Measurements from ENCODE around the gene CBX4.

DNA sequence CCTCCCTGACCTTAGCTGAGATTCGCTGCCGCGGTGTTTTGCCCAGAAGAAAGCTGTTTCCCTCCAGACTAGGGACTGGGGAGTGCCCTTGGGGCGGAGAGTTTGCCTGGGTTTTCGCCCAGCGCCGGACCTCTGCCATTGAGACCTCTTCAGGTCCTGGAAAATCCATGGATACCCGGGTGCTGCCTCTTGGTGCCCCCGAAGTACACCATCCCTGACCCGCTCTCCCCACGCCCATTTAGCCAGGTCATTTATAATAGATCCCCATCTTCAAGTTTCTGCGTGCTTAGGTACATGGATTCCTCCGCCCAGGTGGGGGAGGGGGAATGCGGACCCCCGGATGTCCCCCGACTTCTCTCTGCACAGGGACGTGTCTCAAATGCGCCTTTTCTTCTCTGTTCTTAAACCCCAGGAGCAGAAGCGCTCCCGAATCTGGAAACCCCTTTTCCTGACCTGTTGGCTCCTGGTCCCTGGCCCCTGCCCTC, 27.3 kb downstream of the CBX4 start:
- TF ChIP-seq, protein P1, sequence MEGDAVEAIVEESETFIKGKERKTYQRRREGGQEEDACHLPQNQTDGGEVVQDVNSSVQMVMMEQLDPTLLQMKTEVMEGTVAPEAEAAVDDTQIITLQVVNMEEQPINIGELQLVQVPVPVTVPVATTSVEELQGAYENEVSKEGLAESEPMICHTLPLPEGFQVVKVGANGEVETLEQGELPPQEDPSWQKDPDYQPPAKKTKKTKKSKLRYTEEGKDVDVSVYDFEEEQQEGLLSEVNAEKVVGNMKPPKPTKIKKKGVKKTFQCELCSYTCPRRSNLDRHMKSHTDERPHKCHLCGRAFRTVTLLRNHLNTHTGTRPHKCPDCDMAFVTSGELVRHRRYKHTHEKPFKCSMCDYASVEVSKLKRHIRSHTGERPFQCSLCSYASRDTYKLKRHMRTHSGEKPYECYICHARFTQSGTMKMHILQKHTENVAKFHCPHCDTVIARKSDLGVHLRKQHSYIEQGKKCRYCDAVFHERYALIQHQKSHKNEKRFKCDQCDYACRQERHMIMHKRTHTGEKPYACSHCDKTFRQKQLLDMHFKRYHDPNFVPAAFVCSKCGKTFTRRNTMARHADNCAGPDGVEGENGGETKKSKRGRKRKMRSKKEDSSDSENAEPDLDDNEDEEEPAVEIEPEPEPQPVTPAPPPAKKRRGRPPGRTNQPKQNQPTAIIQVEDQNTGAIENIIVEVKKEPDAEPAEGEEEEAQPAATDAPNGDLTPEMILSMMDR (conservative IDR thresholded peaks at IDR 0.05; ENCODE audit: low read depth in 2 of 2) = no peak
- TF ChIP-seq EZH2 (IDR thresholded peaks at IDR 0.05; ENCODE audit: low read depth, unreplicated experiment) (no peak), JUNB (IDR thresholded peaks at IDR 0.05; ENCODE audit: unreplicated experiment) (no peak), POLR2AphosphoS5 (IDR thresholded peaks at IDR 0.05; ENCODE audit: low read depth) (no peak), CREB1 (CRISPR knock-in tag; IDR thresholded peaks at IDR 0.05; ENCODE audit: low read depth) (no peak), NANOG (IDR thresholded peaks at IDR 0.05; ENCODE audit: borderline replicate concordance) (no peak), EZH2phosphoT487 (IDR thresholded peaks at IDR 0.05; ENCODE audit: unreplicated experiment) (no peak)
- TF ChIP-seq, protein P2, sequence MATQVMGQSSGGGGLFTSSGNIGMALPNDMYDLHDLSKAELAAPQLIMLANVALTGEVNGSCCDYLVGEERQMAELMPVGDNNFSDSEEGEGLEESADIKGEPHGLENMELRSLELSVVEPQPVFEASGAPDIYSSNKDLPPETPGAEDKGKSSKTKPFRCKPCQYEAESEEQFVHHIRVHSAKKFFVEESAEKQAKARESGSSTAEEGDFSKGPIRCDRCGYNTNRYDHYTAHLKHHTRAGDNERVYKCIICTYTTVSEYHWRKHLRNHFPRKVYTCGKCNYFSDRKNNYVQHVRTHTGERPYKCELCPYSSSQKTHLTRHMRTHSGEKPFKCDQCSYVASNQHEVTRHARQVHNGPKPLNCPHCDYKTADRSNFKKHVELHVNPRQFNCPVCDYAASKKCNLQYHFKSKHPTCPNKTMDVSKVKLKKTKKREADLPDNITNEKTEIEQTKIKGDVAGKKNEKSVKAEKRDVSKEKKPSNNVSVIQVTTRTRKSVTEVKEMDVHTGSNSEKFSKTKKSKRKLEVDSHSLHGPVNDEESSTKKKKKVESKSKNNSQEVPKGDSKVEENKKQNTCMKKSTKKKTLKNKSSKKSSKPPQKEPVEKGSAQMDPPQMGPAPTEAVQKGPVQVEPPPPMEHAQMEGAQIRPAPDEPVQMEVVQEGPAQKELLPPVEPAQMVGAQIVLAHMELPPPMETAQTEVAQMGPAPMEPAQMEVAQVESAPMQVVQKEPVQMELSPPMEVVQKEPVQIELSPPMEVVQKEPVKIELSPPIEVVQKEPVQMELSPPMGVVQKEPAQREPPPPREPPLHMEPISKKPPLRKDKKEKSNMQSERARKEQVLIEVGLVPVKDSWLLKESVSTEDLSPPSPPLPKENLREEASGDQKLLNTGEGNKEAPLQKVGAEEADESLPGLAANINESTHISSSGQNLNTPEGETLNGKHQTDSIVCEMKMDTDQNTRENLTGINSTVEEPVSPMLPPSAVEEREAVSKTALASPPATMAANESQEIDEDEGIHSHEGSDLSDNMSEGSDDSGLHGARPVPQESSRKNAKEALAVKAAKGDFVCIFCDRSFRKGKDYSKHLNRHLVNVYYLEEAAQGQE (IDR thresholded peaks at IDR 0.05; ENCODE audit: unreplicated experiment) = no peak

All from GM23338 (cell line).